H1 (cell line): Measurements from ENCODE around the gene ODC1. TPM values are rescaled to one million over a fixed set of nuclear protein-coding genes. Genes with fewer than 3 reads are reported as not detected.

Source experiments
- CTCF ChIA-PET: fragments of 300-600 bp; sonication (Branson Sonifier 250); formaldehyde crosslinking; loops from one replicate; lab custom pipeline; 2021; ENCODE audit not compliant: partially characterized antibody; lab: Charles Lee
- POLR2A ChIA-PET: fragments of 300-600 bp; sonication (Branson Sonifier 250); formaldehyde crosslinking; loops from one replicate; lab custom pipeline; 2021; ENCODE audit warnings: inconsistent platforms; ENCODE audit not compliant: partially characterized antibody; lab: Charles Lee
- DNase-seq, 2 experiments: peaks; one replicate each; pipeline versions ENCODE4 v3.0.0 to v3.0.0-alpha.2; 2010 to 2022; ENCODE audit warnings: low spot score in 2 of 2, low read depth in 1 of 2, mixed read lengths in 1 of 2
- FAIRE-seq: peaks from 2 replicates; lab custom pipeline; 2011; peaks lifted over from hg19 to GRCh38; lab: Jason Lieb, UNC
- H2AFZ ChIP-seq: 2 replicates; pipeline ENCODE4 v1.8.1; 2012; ENCODE audit warnings: low read length, inconsistent platforms
- H2AK5ac ChIP-seq: 2 replicates; pipeline ENCODE4 v1.6.1; 2013; ENCODE audit warnings: low read depth, low read length
- H2BK120ac ChIP-seq: replicated peaks from 2 replicates; pipeline ENCODE3; 2013; ENCODE audit warnings: low read depth, low read length, inconsistent platforms
- H2BK12ac ChIP-seq: 2 replicates; pipeline ENCODE4 v1.6.1; 2013; ENCODE audit warnings: low read depth, low read length
- H2BK15ac ChIP-seq: 2 replicates; pipeline ENCODE4 v1.6.1; 2013; ENCODE audit warnings: low read length
- H2BK20ac ChIP-seq: 2 replicates; pipeline ENCODE4 v1.6.1; 2013; ENCODE audit warnings: low read length
- H2BK5ac ChIP-seq: 2 replicates; pipeline ENCODE4 v1.6.1; 2013; ENCODE audit warnings: low read depth, low read length
- H3K14ac ChIP-seq: 2 replicates; pipeline ENCODE4 v1.6.1; 2013; ENCODE audit warnings: inconsistent platforms; ENCODE audit not compliant: insufficient read length
- H3K18ac ChIP-seq: 2 replicates; pipeline ENCODE4 v1.6.1; 2013; ENCODE audit warnings: low read length; ENCODE audit errors: extremely low read depth
- H3K23ac ChIP-seq: 2 replicates; pipeline ENCODE4 v1.6.1; 2013; ENCODE audit warnings: inconsistent platforms; ENCODE audit not compliant: insufficient read length
- H3K23me2 ChIP-seq: 2 replicates; pipeline ENCODE4 v1.6.1; 2013; ENCODE audit warnings: low read depth, low read length
- H3K27ac ChIP-seq: 2 replicates; pipeline ENCODE4 v1.6.1; 2011; ENCODE audit warnings: low read depth, low read length, inconsistent platforms
- H3K27me3 ChIP-seq, 4 experiments: replicated peaks in 1 of 4; 1 replicate in 1 of 4; 2 replicates in 3 of 4; pipeline versions ENCODE4 v1.6.1 to v1.8.1; 2011 to 2013; ENCODE audit warnings: low read length in 3 of 4, mild to moderate bottlenecking in 3 of 4, inconsistent platforms in 2 of 4, mixed read lengths in 2 of 4, moderate library complexity in 1 of 4; ENCODE audit not compliant: control insufficient read depth in 3 of 4, insufficient read depth in 3 of 4; ENCODE audit errors: extremely low read depth in 1 of 4
- H3K36me3 ChIP-seq, 4 experiments: 2 replicates each; pipeline versions ENCODE4 v1.6.1 to v1.8.1; 2011 to 2013; ENCODE audit warnings: mild to moderate bottlenecking in 4 of 4, low read length in 3 of 4, moderate library complexity in 2 of 4, control low read depth in 1 of 4, inconsistent platforms in 1 of 4; ENCODE audit not compliant: insufficient read depth in 4 of 4, control insufficient read depth in 2 of 4
- H3K4ac ChIP-seq: replicated peaks from 2 replicates; pipeline ENCODE3; 2013; ENCODE audit warnings: low read length, low read depth, mixed read lengths, inconsistent platforms; ENCODE audit not compliant: insufficient read length
- H3K4me1 ChIP-seq, 4 experiments: replicated peaks in 1 of 4; 1 replicate in 1 of 4; 2 replicates in 3 of 4; pipeline versions ENCODE4 v1.6.1 to v1.8.1; 2011 to 2013; ENCODE audit warnings: low read length in 3 of 4, inconsistent platforms in 2 of 4, mixed read lengths in 1 of 4; ENCODE audit not compliant: insufficient read depth in 4 of 4, control insufficient read depth in 3 of 4
- H3K4me2 ChIP-seq, 2 experiments: 2 replicates each; pipeline versions ENCODE4 v1.6.1 to v1.8.1; 2011 to 2013; ENCODE audit warnings: low read depth in 2 of 2, low read length in 2 of 2, control low read depth in 1 of 2, inconsistent platforms in 1 of 2, mild to moderate bottlenecking in 1 of 2; ENCODE audit not compliant: insufficient read depth in 1 of 2
- H3K4me3 ChIP-seq, 4 experiments: fragments of 200-600, 300-600 bp in 1 of 4; sonication (generic), shearing (Covaris generic), sonication (Bioruptor Twin) in 1 of 4; 2 replicates each; pipeline versions ENCODE4 v1.5.1 to v1.8.1; 2011 to 2016; ENCODE audit warnings: low read length in 4 of 4, low read depth in 3 of 4, control low read depth in 2 of 4, inconsistent platforms in 2 of 4, mild to moderate bottlenecking in 2 of 4, mixed read lengths in 1 of 4, moderate library complexity in 1 of 4; ENCODE audit not compliant: insufficient read depth in 2 of 4; ENCODE audit errors: extremely low read depth in 1 of 4
- H3K56ac ChIP-seq: replicated peaks from 2 replicates; pipeline ENCODE3; 2013; ENCODE audit warnings: low read depth, mild to moderate bottlenecking, mixed read lengths, low read length, inconsistent platforms; ENCODE audit not compliant: insufficient read length
- H3K79me1 ChIP-seq: 2 replicates; pipeline ENCODE4 v1.6.1; 2013; ENCODE audit warnings: low read depth, low read length, control low read depth
- H3K79me2 ChIP-seq, 2 experiments: 2 replicates each; pipeline versions ENCODE4 v1.6.1 to v1.8.1; 2012 to 2013; ENCODE audit warnings: low read length in 2 of 2, mild to moderate bottlenecking in 2 of 2, inconsistent platforms in 1 of 2; ENCODE audit not compliant: insufficient read depth in 2 of 2, control insufficient read depth in 1 of 2
- H3K9ac ChIP-seq, 4 experiments: replicated peaks in 1 of 4; 1 replicate in 1 of 4; 2 replicates in 3 of 4; pipeline versions ENCODE4 v1.6.1 to v1.8.1; 2011 to 2013; ENCODE audit warnings: low read depth in 3 of 4, low read length in 3 of 4, control low read depth in 2 of 4, mild to moderate bottlenecking in 2 of 4, moderate library complexity in 2 of 4, inconsistent platforms in 1 of 4; ENCODE audit errors: extremely low read depth in 1 of 4
- H3K9me3 ChIP-seq, 2 experiments: 2 replicates each; pipeline versions ENCODE4 v1.6.1 to v1.8.1; 2012 to 2013; ENCODE audit warnings: mild to moderate bottlenecking in 2 of 2, moderate library complexity in 2 of 2, control low read depth in 1 of 2, inconsistent platforms in 1 of 2, low read depth in 1 of 2, low read length in 1 of 2, mixed read lengths in 1 of 2; ENCODE audit not compliant: insufficient read depth in 2 of 2
- H4K20me1 ChIP-seq, 2 experiments: replicated peaks in 1 of 2; 2 replicates each; pipeline versions ENCODE3 to v1.8.1; 2011 to 2013; ENCODE audit warnings: inconsistent platforms in 2 of 2, low read length in 2 of 2, mild to moderate bottlenecking in 1 of 2; ENCODE audit not compliant: insufficient read depth in 2 of 2, control insufficient read depth in 1 of 2
- H4K5ac ChIP-seq: 2 replicates; pipeline ENCODE4 v1.6.1; 2013; ENCODE audit warnings: low read length, low read depth, mixed read lengths, inconsistent platforms; ENCODE audit not compliant: insufficient read length
- H4K8ac ChIP-seq: 2 replicates; pipeline ENCODE4 v1.8.0; 2013; ENCODE audit warnings: mild to moderate bottlenecking, moderate library complexity, low read length, inconsistent platforms; ENCODE audit not compliant: insufficient read depth; ENCODE audit errors: extremely low read depth
- H4K91ac ChIP-seq: replicated peaks from 2 replicates; pipeline ENCODE3; 2013; ENCODE audit warnings: low read length, mixed read lengths, inconsistent platforms; ENCODE audit not compliant: insufficient read length
- FOSL1 ChIP-seq: IDR thresholded peaks from 2 replicates; pipeline ENCODE4 v1.6.1; 2011; ENCODE audit warnings: mild to moderate bottlenecking, low read depth, low read length, moderate library complexity; ENCODE audit not compliant: insufficient read depth
- KDM5A ChIP-seq: fragments of 200-600 bp; IDR thresholded peaks from 2 replicates; pipeline ENCODE4 v1.7.1; 2012; ENCODE audit warnings: mild to moderate bottlenecking, low read length, inconsistent platforms, mixed read lengths
- TAF7 ChIP-seq: optimal IDR thresholded peaks from 2 replicates; pipeline ENCODE3; 2011; ENCODE audit warnings: low read depth, mild to moderate bottlenecking, inconsistent platforms, low read length, moderate library complexity, borderline replicate concordance
- TBP ChIP-seq: IDR thresholded peaks from 2 replicates; pipeline ENCODE4 v1.6.1; 2011; ENCODE audit warnings: low read depth, low read length, improper control_type of control experiment
- WGBS, 2 experiments: shearing (Covaris generic) in 1 of 2; methylation state at CpG; one replicate each; pipeline versions ENCODE4 v1.1.6 to v1.1.7; 2013 to 2015; ENCODE audit warnings: low lambda C conversion rate in 2 of 2, mixed read lengths in 2 of 2, inconsistent platforms in 1 of 2, low coverage in 1 of 2, missing lambda C conversion rate in 1 of 2; ENCODE audit not compliant: insufficient replicate concordance in 2 of 2, insufficient coverage in 1 of 2, insufficient read length in 1 of 2; ENCODE audit errors: extremely low coverage in 1 of 2, missing lambda C conversion rate in 1 of 2; 5-methylcytosine and 5-hydroxymethylcytosine counted together
- polyA plus RNA-seq, 7 experiments: library from polyadenylated mRNA; depleted of rRNA in 3 of 7; stranded (reverse) in 5 of 7; unstranded in 2 of 7; fragments of >200 nt in 5 of 7; fragments of 200-250 nt in 2 of 7; gene quantifications; 1 replicate in 5 of 7; 2 replicates in 1 of 7; 4 replicates in 1 of 7; pipeline versions ENCODE4 v1.2.1 to v1.2.3, GENCODE V29; 2011 to 2013; ENCODE audit warnings: missing spikeins in 2 of 7, mixed read lengths in 2 of 7
- total RNA-seq: library from RNA; stranded (reverse); fragmentation: NEBNext Ultra II Directional; extraction: Animal tissue kit (Norgen Biotek cat#: 25700); gene quantifications from 2 replicates; pipeline ENCODE4 v1.2.1, GENCODE V29; 2021

The ODC1 gene
- total and polyA plus RNA-seq, 2 of the 8 experiments (the other 6 are each of a cell fraction or from before 2014, with no cell fraction given), result 57.2 to 76.7 TPM

DNA sequence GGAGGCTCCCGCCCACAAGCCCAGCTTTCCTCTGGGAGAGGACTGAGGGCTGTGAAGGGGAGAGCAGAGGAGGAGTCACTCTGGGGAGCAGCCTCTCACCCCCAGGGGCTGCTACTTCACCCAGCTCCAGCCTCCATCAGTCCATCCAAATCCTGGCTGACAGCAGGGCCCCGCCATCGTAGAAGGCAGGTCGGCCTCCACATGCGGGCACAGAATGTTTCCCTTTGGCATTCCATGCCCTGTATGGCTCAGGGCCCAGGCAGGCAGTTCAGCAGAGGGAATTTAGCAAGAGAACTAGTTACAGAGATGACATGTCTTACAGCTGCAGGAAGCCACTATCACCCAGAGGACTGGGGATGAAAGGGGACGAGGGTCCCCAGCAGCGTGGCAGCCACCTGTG lies 6.4 kb upstream of the ODC1 start:
- H2BK20ac ChIP-seq, result no peak overlapping the region
- no peaks in the 10 kb centered on the region for H3K9me3 ChIP-seq
- H3K56ac ChIP-seq, result no peak overlapping the region
- no peak overlapping the region for H3K27ac ChIP-seq
- no peaks in the 10 kb centered on the region for H3K79me1 ChIP-seq
- no peak overlapping the region for H3K23ac ChIP-seq
- no peak overlapping the region for H4K5ac ChIP-seq
- no peak overlapping the region for H3K4me2 ChIP-seq
- H2BK12ac ChIP-seq, result no peak overlapping the region
- no peak overlapping the region for H2AK5ac ChIP-seq
- DNase-seq (no peak), FAIRE-seq (no peak)
- H3K27me3 ChIP-seq, result peaks cover 0 to 6% (median 3%) of the 10 kb centered on the region in 4 experiments; a peak in 5 of 7 replicates
- WGBS, 2 experiments, result 93% methylated on average over 7 of the region's 7 CpGs; no CpG with 5 or more reads in 1 of the 2 experiments
- H3K4ac ChIP-seq, result no peak overlapping the region
- peaks cover 0 to 3% (median under 1%) of the 10 kb centered on the region in 4 experiments; a peak in 2 of 7 replicates for H3K4me1 ChIP-seq
- H3K4me3 ChIP-seq, result no peak overlapping the region
- no peak overlapping the region for H3K14ac ChIP-seq
- H4K8ac ChIP-seq, result no peak overlapping the region
- POLR2A ChIA-PET, result interaction anchor here (0.6 to 1.6 kb wide), 2 partner anchors 15 to 319 kb away, joined by 3 to 4 read pairs; no protein-coding TSS in a partner anchor
- H2BK5ac ChIP-seq, result no peak overlapping the region
- CTCF ChIA-PET, result interaction anchor here (0.7 to 1.8 kb wide), 5 partner anchors 10 to 215 kb away, joined by 3 to 4 read pairs (median 4); no protein-coding TSS in a partner anchor
- no peaks in the 10 kb centered on the region for H3K36me3 ChIP-seq
- no peak overlapping the region for H2BK120ac ChIP-seq
- H3K18ac ChIP-seq, result no peak overlapping the region
- no peak overlapping the region for H3K9ac ChIP-seq
- H2AFZ ChIP-seq, result no peak overlapping the region
- no peaks in the 10 kb centered on the region for H3K79me2 ChIP-seq
- no peaks in the 10 kb centered on the region for H3K23me2 ChIP-seq
- no peak overlapping the region for H4K91ac ChIP-seq
- H2BK15ac ChIP-seq, result no peak overlapping the region
- H4K20me1 ChIP-seq, result no peaks in the 10 kb centered on the region
- TF ChIP-seq TBP (no peak), KDM5A (no peak), FOSL1 (no peak), TAF7 (no peak)
